GM21367 (cell line): ENCODE results near the gene FAM219B.

Experiments used
- ATAC-seq: cut with Tn5 transposase; IDR thresholded peaks from one replicate; pipeline ENCODE4 v1.9.1; 2021; ENCODE audit not compliant: unreplicated experiment

FAM219B gene

GRCh38 chr15:74878273-74878672 is 28.4 kb downstream of the FAM219B start:
- ATAC-seq = no peak

- no peak for ATAC-seq
Measured at GRCh38 chr15:74873756-74874424, 32.8 kb downstream of the FAM219B start.

- ATAC-seq = peak; percentile 75
Measured at GRCh38 chr15:74873036-74873755, 33.5 kb downstream of the FAM219B start, which contains the start of gene SCAMP2. Gene SCAMP2 (minus strand): TSS chr15:74873365. CDS start chr15:74873255, 110 bp downstream.

- ATAC-seq = no peak
Measured at GRCh38 chr15:74872702-74873035, 34.0 kb downstream of the FAM219B start.

- no peak for ATAC-seq
Measured at GRCh38 chr15:74870436-74871215, 36.0 kb downstream of the FAM219B start.

GRCh38 chr15:74869726-74870407 is 36.8 kb downstream of the FAM219B start:
- peak; percentile 35 for ATAC-seq

GRCh38 chr15:74869372-74869725 is 37.3 kb downstream of the FAM219B start:
- no peak for ATAC-seq

GRCh38 chr15:74868059-74868458 is 38.6 kb downstream of the FAM219B start:
- ATAC-seq = no peak

- no peak for ATAC-seq
Measured at GRCh38 chr15:74867466-74868038, 39.1 kb downstream of the FAM219B start.

GRCh38 chr15:74866090-74866489 is 40.6 kb downstream of the FAM219B start:
- ATAC-seq = no peak

- no peak for ATAC-seq
Measured at GRCh38 chr15:74865316-74865715, 41.3 kb downstream of the FAM219B start.

- ATAC-seq = no peak
Measured at GRCh38 chr15:74864296-74864695, 42.4 kb downstream of the FAM219B start.

- no peak for ATAC-seq
Measured at GRCh38 chr15:74863239-74864056, 43.2 kb downstream of the FAM219B start.

GRCh38 chr15:74858369-74858740 is 48.3 kb downstream of the FAM219B start:
- ATAC-seq = no peak

GRCh38 chr15:74857671-74858368 is 48.8 kb downstream of the FAM219B start:
- peak; percentile 13 for ATAC-seq

GRCh38 chr15:74857082-74857655 is 49.5 kb downstream of the FAM219B start:
- peak; percentile 62 for ATAC-seq

GRCh38 chr15:74856537-74856936 is 50.1 kb downstream of the FAM219B start:
- ATAC-seq = no peak

GRCh38 chr15:74855857-74856256 is 50.8 kb downstream of the FAM219B start:
- no peak for ATAC-seq

GRCh38 chr15:74854453-74855022 is 52.1 kb downstream of the FAM219B start:
- ATAC-seq = no peak
